HS-5 (cell line): ENCODE measurements around the gene PRIM2.
"Not testable (repeated sequence)": the region's sequence is repeated elsewhere in the genome, so short reads cannot be mapped to it uniquely, and the experiment has no call there.

Experiments
- DNase-seq: peaks from one replicate; pipeline ENCODE4 v3.0.0-alpha.2; 2012; ENCODE audit warnings: low read depth

Gene PRIM2

GRCh38 chr6:57365076-57365583, 47.7 kb downstream of the PRIM2 start:
- not testable (repeated sequence) for DNase-seq

- DNase-seq, result not testable (repeated sequence)
Measured at GRCh38 chr6:57368965-57369731, 51.7 kb downstream of the PRIM2 start.

GRCh38 chr6:57371779-57372178, 54.3 kb downstream of the PRIM2 start:
- not testable (repeated sequence) for DNase-seq

GRCh38 chr6:57374764-57375163, 57.3 kb downstream of the PRIM2 start:
- not testable (repeated sequence) for DNase-seq

- DNase-seq, result peak; percentile 0
Measured at GRCh38 chr6:57376083-57376482, 58.7 kb downstream of the PRIM2 start.

- not testable (repeated sequence) for DNase-seq
Measured at GRCh38 chr6:57389038-57389592, 71.7 kb downstream of the PRIM2 start.

- not testable (repeated sequence) for DNase-seq
Measured at GRCh38 chr6:57390818-57391217, 73.4 kb downstream of the PRIM2 start.

- not testable (repeated sequence) for DNase-seq
Measured at GRCh38 chr6:57392047-57392446, 74.6 kb downstream of the PRIM2 start.

GRCh38 chr6:57419341-57419740, 101.9 kb downstream of the PRIM2 start:
- DNase-seq, result not testable (repeated sequence)

GRCh38 chr6:57421503-57421902, 104.1 kb downstream of the PRIM2 start:
- DNase-seq, result no peak

GRCh38 chr6:57423468-57423867, 106.0 kb downstream of the PRIM2 start:
- DNase-seq, result no peak

GRCh38 chr6:57431742-57432141, 114.3 kb downstream of the PRIM2 start:
- DNase-seq, result not testable (repeated sequence)

- peak; percentile 73 for DNase-seq
Measured at GRCh38 chr6:57432157-57432556, 114.7 kb downstream of the PRIM2 start.

- no peak for DNase-seq
Measured at GRCh38 chr6:57432919-57433684, 115.7 kb downstream of the PRIM2 start.

GRCh38 chr6:57433790-57434189, 116.4 kb downstream of the PRIM2 start:
- not testable (repeated sequence) for DNase-seq

- no peak for DNase-seq
Measured at GRCh38 chr6:57434944-57435343, 117.5 kb downstream of the PRIM2 start.

GRCh38 chr6:57435475-57436160, 118.2 kb downstream of the PRIM2 start:
- no peak for DNase-seq

- not testable (repeated sequence) for DNase-seq
Measured at GRCh38 chr6:57440735-57441134, 123.3 kb downstream of the PRIM2 start.

GRCh38 chr6:57442133-57442532, 124.7 kb downstream of the PRIM2 start:
- not testable (repeated sequence) for DNase-seq

GRCh38 chr6:57443181-57443580, 125.8 kb downstream of the PRIM2 start:
- not testable (repeated sequence) for DNase-seq

- DNase-seq, result not testable (repeated sequence)
Measured at GRCh38 chr6:57444787-57445186, 127.4 kb downstream of the PRIM2 start.

- not testable (repeated sequence) for DNase-seq
Measured at GRCh38 chr6:57445379-57445778, 127.9 kb downstream of the PRIM2 start.
